BJ (cell line): Measurements from ENCODE around the gene EDARADD. TPM values are rescaled to one million over a fixed set of nuclear protein-coding genes. Genes with fewer than 3 reads are reported as not detected.

Experiments
- CTCF ChIA-PET: fragments of 350-600 bp; formaldehyde crosslinking; extraction: SDS; loops from one replicate; lab custom pipeline; 2021; ENCODE audit warnings: antibody characterized with exemption, inconsistent platforms; lab: Yijun Ruan, JAX
- POLR2A ChIA-PET: fragments of 300-600 bp; sonication (Branson Sonifier 250); formaldehyde crosslinking; extraction: SDS; loops from one replicate; lab custom pipeline; 2021; ENCODE audit warnings: antibody characterized with exemption; lab: Charles Lee
- DNase-seq: peaks from one replicate; pipeline ENCODE4 v3.0.0-alpha.2; 2011; ENCODE audit warnings: low read depth
- H3K27me3 ChIP-seq: 2 replicates; pipeline ENCODE4 v1.6.0; 2011; ENCODE audit warnings: low read length; ENCODE audit not compliant: control insufficient read depth, insufficient read depth
- H3K36me3 ChIP-seq: 2 replicates; pipeline ENCODE4 v1.5.1; 2011; ENCODE audit warnings: low read length; ENCODE audit not compliant: control insufficient read depth, insufficient read depth
- H3K4me3 ChIP-seq: 2 replicates; pipeline ENCODE4 v1.5.1; 2011; ENCODE audit warnings: low read depth, mild to moderate bottlenecking, control low read depth, low read length
- CTCF ChIP-seq: IDR thresholded peaks from 2 replicates; pipeline ENCODE4 v1.5.1; 2011; ENCODE audit warnings: low read depth, mild to moderate bottlenecking, control low read depth, inconsistent platforms, low read length, moderate library complexity; ENCODE audit not compliant: insufficient read depth
- polyA plus RNA-seq: library from polyadenylated mRNA; depleted of rRNA; stranded (reverse); fragments of >200 nt; gene quantifications from 2 replicates; pipeline ENCODE4 v1.2.3, GENCODE V29; 2011

EDARADD gene
- polyA plus RNA-seq, 1 experiment: not detected

GRCh38 chr1:236353813-236354212 is 40.3 kb upstream of the EDARADD start:
- no peak for TF ChIP-seq CTCF

GRCh38 chr1:236354330-236355147 is 39.5 kb upstream of the EDARADD start:
- POLR2A ChIA-PET: no interaction called here

More at GRCh38 chr1:236353813-236354212, 40.3 kb upstream of the EDARADD start:
- POLR2A ChIA-PET: no interaction called here
- H3K4me3 ChIP-seq: no peak overlapping the region
- CTCF ChIA-PET: no interaction called here
- H3K36me3 ChIP-seq: no peaks in the 10 kb centered on the region
- no peak for DNase-seq
- no peaks in the 10 kb centered on the region for H3K27me3 ChIP-seq

GRCh38 chr1:236356141-236356540 is 37.9 kb upstream of the EDARADD start:
- Histone ChIP-seq H3K4me3 (no peak overlapping the region), H3K36me3 (no peaks in the 10 kb centered on the region), H3K27me3 (no peaks in the 10 kb centered on the region)
- CTCF ChIA-PET: no interaction called here
- no peak for DNase-seq
- POLR2A ChIA-PET: no interaction called here
- no peak for TF ChIP-seq CTCF

More at GRCh38 chr1:236354330-236355147, 39.5 kb upstream of the EDARADD start:
- Histone ChIP-seq H3K4me3 (no peak overlapping the region), H3K27me3 (no peaks in the 10 kb centered on the region), H3K36me3 (no peaks in the 10 kb centered on the region)
- TF ChIP-seq CTCF: no peak
- CTCF ChIA-PET: no interaction called here
- no peak for DNase-seq

- POLR2A ChIA-PET: no interaction called here
- H3K36me3 ChIP-seq: no peaks in the 10 kb centered on the region
Observed at GRCh38 chr1:236361909-236362590, 32.0 kb upstream of the EDARADD start.

More at GRCh38 chr1:236361909-236362590, 32.0 kb upstream of the EDARADD start:
- Histone ChIP-seq H3K27me3 (no peaks in the 10 kb centered on the region), H3K4me3 (no peak overlapping the region)
- CTCF ChIA-PET: no interaction called here
- no peak for DNase-seq
- no peak for TF ChIP-seq CTCF
